ENCODE measurements around the gene PDSS2.
"Not testable (repeated sequence)": the region's sequence is repeated elsewhere in the genome, so short reads cannot be mapped to it uniquely, and the experiment has no call there.

DNA sequence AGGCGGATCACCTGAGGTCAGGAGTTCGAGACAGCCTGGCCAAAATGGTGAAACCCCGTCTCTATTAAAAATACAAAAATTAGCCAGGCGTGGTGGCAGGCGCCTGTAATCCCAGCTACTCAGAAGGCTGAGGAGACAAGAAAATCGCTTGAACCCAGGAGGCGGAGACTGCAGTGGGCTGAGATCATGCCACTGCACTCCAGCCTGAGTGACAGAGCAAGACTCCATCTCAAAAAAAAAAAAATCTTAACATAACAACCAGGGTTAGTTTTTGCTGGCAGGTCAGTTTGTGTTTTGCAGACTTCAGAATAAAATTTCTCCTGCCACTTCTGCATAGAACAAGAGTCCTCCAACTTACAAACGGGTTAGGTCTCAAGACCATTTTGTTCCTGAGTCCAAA, 264.6 kb downstream of the PDSS2 start:
- TF ChIP-seq, protein P1, sequence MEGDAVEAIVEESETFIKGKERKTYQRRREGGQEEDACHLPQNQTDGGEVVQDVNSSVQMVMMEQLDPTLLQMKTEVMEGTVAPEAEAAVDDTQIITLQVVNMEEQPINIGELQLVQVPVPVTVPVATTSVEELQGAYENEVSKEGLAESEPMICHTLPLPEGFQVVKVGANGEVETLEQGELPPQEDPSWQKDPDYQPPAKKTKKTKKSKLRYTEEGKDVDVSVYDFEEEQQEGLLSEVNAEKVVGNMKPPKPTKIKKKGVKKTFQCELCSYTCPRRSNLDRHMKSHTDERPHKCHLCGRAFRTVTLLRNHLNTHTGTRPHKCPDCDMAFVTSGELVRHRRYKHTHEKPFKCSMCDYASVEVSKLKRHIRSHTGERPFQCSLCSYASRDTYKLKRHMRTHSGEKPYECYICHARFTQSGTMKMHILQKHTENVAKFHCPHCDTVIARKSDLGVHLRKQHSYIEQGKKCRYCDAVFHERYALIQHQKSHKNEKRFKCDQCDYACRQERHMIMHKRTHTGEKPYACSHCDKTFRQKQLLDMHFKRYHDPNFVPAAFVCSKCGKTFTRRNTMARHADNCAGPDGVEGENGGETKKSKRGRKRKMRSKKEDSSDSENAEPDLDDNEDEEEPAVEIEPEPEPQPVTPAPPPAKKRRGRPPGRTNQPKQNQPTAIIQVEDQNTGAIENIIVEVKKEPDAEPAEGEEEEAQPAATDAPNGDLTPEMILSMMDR (IDR thresholded peaks at IDR 0.05), result not testable (repeated sequence)
- TF ChIP-seq EZH2, EZH2phosphoT487 (IDR thresholded peaks at IDR 0.05): not testable (repeated sequence)
